ENCODE data around the gene FNDC3B.

Gene FNDC3B

GRCh38 chr3:172209333-172210321, 170.2 kb downstream of the FNDC3B start:
- Histone ChIP-seq H3K4me3 (ENCODE audit: low read length) (no peak overlapping the region), H3K4me1 (ENCODE audit: low read length) (no peaks in the 10 kb centered on the region), H3K4me2 (ENCODE audit: low read length) (no peak overlapping the region), H3K9me3 (ENCODE audit: insufficient read depth, low read length) (peaks cover 3% of the 10 kb centered on the region; the same call in 1 of the 2 replicates), H2AFZ (ENCODE audit: low read depth, low read length) (no peak overlapping the region), H3K79me2 (ENCODE audit: low read length) (no peaks in the 10 kb centered on the region), H4K20me1 (ENCODE audit: insufficient read depth, low read length) (no peaks in the 10 kb centered on the region), H3K27me3 (ENCODE audit: low read depth, low read length) (no peaks in the 10 kb centered on the region), H3K36me3 (replicated peaks; ENCODE audit: low read depth, low read length) (no peaks in the 10 kb centered on the region), H3K9ac (ENCODE audit: low read length) (no peak overlapping the region), H3K27ac (ENCODE audit: low read length) (no peak overlapping the region)
- TF ChIP-seq EZH2phosphoT487 (IDR thresholded peaks at IDR 0.05; ENCODE audit: low read depth) = no peak
- TF ChIP-seq, protein P1, sequence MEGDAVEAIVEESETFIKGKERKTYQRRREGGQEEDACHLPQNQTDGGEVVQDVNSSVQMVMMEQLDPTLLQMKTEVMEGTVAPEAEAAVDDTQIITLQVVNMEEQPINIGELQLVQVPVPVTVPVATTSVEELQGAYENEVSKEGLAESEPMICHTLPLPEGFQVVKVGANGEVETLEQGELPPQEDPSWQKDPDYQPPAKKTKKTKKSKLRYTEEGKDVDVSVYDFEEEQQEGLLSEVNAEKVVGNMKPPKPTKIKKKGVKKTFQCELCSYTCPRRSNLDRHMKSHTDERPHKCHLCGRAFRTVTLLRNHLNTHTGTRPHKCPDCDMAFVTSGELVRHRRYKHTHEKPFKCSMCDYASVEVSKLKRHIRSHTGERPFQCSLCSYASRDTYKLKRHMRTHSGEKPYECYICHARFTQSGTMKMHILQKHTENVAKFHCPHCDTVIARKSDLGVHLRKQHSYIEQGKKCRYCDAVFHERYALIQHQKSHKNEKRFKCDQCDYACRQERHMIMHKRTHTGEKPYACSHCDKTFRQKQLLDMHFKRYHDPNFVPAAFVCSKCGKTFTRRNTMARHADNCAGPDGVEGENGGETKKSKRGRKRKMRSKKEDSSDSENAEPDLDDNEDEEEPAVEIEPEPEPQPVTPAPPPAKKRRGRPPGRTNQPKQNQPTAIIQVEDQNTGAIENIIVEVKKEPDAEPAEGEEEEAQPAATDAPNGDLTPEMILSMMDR (IDR thresholded peaks at IDR 0.05; ENCODE audit: low read depth, low read length) = no peak

DNA sequence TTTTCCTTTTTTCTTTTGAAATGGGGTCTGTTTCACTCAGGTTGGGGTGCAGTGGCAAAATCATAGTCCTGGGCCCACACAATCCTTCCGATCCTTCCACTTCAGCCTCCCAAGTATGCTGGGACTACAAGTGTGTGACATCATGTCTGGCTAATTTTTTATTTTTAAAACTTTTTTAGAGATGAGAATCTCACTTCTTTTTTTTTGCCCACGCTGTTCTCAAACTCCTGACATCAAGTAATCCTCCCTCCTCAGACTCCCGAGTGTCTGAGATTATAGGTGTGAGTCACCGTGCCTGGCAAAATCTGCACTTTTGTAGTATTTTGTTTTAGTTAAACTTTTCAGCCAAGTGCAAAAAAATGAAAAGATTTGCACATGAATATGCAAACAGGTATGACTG, 171.0 kb downstream of the FNDC3B start:
- Histone ChIP-seq H2AFZ (ENCODE audit: low read depth, low read length) (no peak overlapping the region), H4K20me1 (ENCODE audit: insufficient read depth, low read length) (no peaks in the 10 kb centered on the region), H3K9ac (ENCODE audit: low read length) (no peak overlapping the region), H3K4me1 (ENCODE audit: low read length) (no peaks in the 10 kb centered on the region), H3K79me2 (ENCODE audit: low read length) (no peaks in the 10 kb centered on the region), H3K27ac (ENCODE audit: low read length) (no peak overlapping the region), H3K4me2 (ENCODE audit: low read length) (no peak overlapping the region), H3K9me3 (ENCODE audit: insufficient read depth, low read length) (peaks cover 3% of the 10 kb centered on the region; the same call in 1 of the 2 replicates), H3K36me3 (replicated peaks; ENCODE audit: low read depth, low read length) (no peaks in the 10 kb centered on the region), H3K4me3 (ENCODE audit: low read length) (no peak overlapping the region), H3K27me3 (ENCODE audit: low read depth, low read length) (no peaks in the 10 kb centered on the region)
- TF ChIP-seq EZH2phosphoT487 (IDR thresholded peaks at IDR 0.05; ENCODE audit: low read depth) = no peak
- TF ChIP-seq, protein P1 (IDR thresholded peaks at IDR 0.05; ENCODE audit: low read depth, low read length) = no peak

DNA sequence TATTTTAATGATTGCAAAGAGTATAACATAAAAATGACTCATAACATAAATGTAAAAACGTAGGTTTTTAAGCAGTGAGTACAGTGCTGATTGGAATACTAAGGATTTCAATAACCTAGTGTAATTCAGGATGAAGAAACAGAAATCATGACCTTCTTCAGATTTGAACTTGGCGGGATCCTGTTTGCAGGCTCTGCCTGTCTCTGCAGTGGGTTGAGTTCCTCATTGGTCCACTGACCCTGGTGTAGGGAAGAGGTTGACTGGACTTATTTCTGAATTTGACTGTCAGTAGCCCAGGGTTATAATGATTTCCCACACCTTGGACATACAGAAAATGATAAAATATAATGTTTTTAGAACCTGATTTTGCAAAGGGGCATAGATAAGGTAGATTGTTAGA, 171.7 kb downstream of the FNDC3B start:
- Histone ChIP-seq H2AFZ (ENCODE audit: low read depth, low read length) (no peak overlapping the region), H3K27me3 (ENCODE audit: low read depth, low read length) (no peaks in the 10 kb centered on the region), H3K4me3 (ENCODE audit: low read length) (no peak overlapping the region), H3K27ac (ENCODE audit: low read length) (no peak overlapping the region), H3K36me3 (replicated peaks; ENCODE audit: low read depth, low read length) (no peaks in the 10 kb centered on the region), H3K9me3 (ENCODE audit: insufficient read depth, low read length) (no peaks in the 10 kb centered on the region), H3K9ac (ENCODE audit: low read length) (no peak overlapping the region), H3K4me2 (ENCODE audit: low read length) (no peak overlapping the region), H4K20me1 (ENCODE audit: insufficient read depth, low read length) (no peaks in the 10 kb centered on the region), H3K4me1 (ENCODE audit: low read length) (no peaks in the 10 kb centered on the region), H3K79me2 (ENCODE audit: low read length) (no peaks in the 10 kb centered on the region)
- TF ChIP-seq EZH2phosphoT487 (IDR thresholded peaks at IDR 0.05; ENCODE audit: low read depth) = no peak
- TF ChIP-seq, protein P1 (IDR thresholded peaks at IDR 0.05; ENCODE audit: low read depth, low read length) = no peak

- no peak overlapping the region for H3K4me2 ChIP-seq (ENCODE audit: low read length)
- no peak for TF ChIP-seq EZH2phosphoT487 (IDR thresholded peaks at IDR 0.05; ENCODE audit: low read depth)
- TF ChIP-seq, protein P1 (IDR thresholded peaks at IDR 0.05; ENCODE audit: low read depth, low read length) = no peak
- H3K36me3 ChIP-seq (replicated peaks; ENCODE audit: low read depth, low read length) = no peaks in the 10 kb centered on the region
- H3K79me2 ChIP-seq (ENCODE audit: low read length) = no peaks in the 10 kb centered on the region
- H2AFZ ChIP-seq (ENCODE audit: low read depth, low read length) = no peak overlapping the region
- H3K9me3 ChIP-seq (ENCODE audit: insufficient read depth, low read length) = no peaks in the 10 kb centered on the region
- H3K4me1 ChIP-seq (ENCODE audit: low read length) = no peaks in the 10 kb centered on the region
- H3K27ac ChIP-seq (ENCODE audit: low read length) = no peak overlapping the region
- H3K4me3 ChIP-seq (ENCODE audit: low read length) = no peak overlapping the region
- H3K27me3 ChIP-seq (ENCODE audit: low read depth, low read length) = no peaks in the 10 kb centered on the region
- no peaks in the 10 kb centered on the region for H4K20me1 ChIP-seq (ENCODE audit: insufficient read depth, low read length)
- no peak overlapping the region for H3K9ac ChIP-seq (ENCODE audit: low read length)
These were observed 173.8 kb downstream of the FNDC3B start for GRCh38 chr3:172213200-172213599.

Measured in OCI-LY3 (cell line).